GM18907 (cell line): Measurements from ENCODE around the gene DNHD1.

ENCODE experiments used
- ATAC-seq: cut with Tn5 transposase; IDR thresholded peaks from one replicate; pipeline ENCODE4 v1.9.1; 2021; ENCODE audit warnings: mild to moderate bottlenecking, moderate library complexity; ENCODE audit not compliant: unreplicated experiment

Gene DNHD1

GRCh38 chr11:6583584-6583983, 86.5 kb downstream of the DNHD1 start:
- no peak for ATAC-seq

DNA sequence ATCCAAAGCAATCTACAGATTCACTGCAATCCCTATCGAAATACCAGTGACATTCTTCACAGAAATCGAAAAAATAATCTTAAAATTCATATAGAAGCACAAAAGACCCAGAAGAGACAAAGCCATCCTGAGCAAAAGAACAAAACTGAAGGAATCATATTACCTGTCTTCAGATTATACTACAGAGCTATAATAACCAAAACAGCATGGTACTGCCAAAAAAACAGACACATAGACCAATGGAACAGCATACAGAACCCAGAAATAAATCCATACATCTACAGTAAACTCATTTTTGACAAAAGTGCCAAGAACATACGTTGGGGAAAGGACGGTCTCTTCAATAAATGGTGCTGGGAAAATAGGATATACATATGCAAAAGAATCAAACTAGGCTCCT, 87.4 kb downstream of the DNHD1 start:
- no peak for ATAC-seq

- no peak for ATAC-seq
These were observed 89.6 kb downstream of the DNHD1 start for GRCh38 chr11:6586434-6587359.

GRCh38 chr11:6587360-6587953, 90.4 kb downstream of the DNHD1 start:
- no peak for ATAC-seq

DNA sequence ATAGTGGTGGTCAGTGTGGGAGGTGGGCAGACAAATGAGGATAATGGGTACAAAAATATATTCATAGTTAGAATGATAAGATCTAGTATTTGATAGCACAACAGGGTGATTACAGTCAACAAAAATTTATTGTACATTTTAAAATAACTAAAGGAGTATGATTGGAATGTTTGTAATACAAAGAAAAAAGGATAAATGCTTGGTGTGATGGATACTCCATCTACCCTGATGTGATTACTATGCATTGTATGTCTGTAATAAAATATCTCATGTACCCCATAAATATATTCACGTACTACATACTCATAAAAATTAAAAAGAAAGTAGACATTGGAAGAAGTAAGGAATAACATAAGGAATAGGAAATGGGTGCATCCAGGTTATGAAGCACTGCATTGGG, 90.9 kb downstream of the DNHD1 start:
- ATAC-seq: no peak

- ATAC-seq: no peak
These were observed 97.2 kb downstream of the DNHD1 start for GRCh38 chr11:6594142-6594768.

DNA sequence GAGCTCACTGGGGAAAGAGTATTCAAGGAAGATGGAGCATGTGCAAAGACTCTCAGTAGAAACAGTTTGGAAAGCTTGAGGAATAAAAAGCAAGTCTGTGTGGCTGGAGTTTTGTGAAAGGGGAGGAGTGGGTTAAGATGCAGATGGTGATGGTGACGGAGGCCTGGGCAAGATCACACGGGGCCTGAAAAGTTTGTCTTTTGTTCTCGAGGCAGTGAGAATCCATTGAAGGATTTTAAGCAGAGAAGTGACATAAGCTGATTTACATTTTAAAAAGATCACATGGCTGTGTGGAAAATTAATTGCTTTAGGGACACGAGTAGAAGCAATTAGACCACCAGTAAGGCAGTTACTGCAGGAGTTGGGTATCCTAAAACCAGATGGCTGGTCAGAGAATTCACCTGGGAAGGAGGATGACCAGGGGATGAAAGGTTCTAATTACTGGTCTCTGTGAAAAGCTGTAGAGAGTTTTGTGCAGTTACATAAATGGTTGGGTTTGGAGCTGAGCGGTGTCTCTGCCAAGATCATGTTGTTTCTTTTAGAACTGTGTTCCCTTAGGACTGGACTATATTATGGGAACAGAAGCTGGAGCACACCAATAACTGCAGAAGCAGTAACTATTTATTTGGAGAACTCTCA, 99.3 kb downstream of the DNHD1 start:
- no peak for ATAC-seq

DNA sequence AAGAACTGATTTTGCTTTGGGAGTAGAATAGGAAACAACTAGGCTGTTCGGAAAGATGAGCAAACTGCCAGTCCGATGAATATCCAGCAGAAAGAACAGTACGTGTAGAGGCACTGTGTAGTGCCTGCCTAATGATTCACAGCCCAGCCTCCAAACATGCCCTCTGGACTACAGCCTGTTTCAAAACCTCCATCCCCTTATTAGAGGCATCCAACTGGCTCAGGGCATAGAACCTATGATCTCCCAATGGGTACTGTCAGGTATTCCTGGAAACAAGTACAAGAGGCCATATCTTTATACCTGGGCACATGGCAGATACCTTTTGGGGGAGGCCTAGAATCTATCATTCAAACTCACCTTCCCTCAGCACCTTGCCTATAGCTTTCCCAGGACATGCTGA, 101.5 kb downstream of the DNHD1 start:
- ATAC-seq: no peak

GRCh38 chr11:6599449-6599848, 102.4 kb downstream of the DNHD1 start:
- no peak for ATAC-seq

- no peak for ATAC-seq
These were observed 102.9 kb downstream of the DNHD1 start for GRCh38 chr11:6599881-6600390.

DNA sequence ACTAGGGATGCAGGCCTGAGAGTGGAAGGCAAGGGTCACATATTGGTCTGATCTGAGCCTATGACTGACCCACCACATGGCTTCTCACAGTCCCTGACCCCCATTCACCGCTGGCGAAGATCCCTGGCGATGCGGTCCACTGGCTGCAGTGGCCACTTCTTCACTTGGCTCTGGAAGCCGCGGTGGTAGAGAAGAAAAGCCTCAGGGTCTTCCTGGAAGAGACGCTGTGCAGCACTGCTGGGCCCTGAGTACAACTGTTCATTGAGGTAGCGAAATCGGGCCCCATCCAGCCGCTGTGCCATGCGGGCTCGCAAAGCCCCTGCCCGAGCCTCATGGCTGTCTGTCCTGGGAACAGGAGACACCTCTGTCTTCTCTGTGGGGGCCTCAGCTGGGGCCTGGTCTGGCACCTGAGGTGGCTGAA, 104.0 kb downstream of the DNHD1 start:
- no peak for ATAC-seq

GRCh38 chr11:6602096-6602940, 105.2 kb downstream of the DNHD1 start:
- ATAC-seq: no peak

GRCh38 chr11:6603287-6604080, 106.4 kb downstream of the DNHD1 start, which contains the start of the genes ILK and RRP8:
Gene ILK (plus strand): TSS chr11:6603774. CDS start chr11:6604272, 498 bp downstream.
Gene RRP8 (minus strand): TSS chr11:6603616. CDS start chr11:6603502, 114 bp downstream.
- peak; percentile 74 for ATAC-seq

DNA sequence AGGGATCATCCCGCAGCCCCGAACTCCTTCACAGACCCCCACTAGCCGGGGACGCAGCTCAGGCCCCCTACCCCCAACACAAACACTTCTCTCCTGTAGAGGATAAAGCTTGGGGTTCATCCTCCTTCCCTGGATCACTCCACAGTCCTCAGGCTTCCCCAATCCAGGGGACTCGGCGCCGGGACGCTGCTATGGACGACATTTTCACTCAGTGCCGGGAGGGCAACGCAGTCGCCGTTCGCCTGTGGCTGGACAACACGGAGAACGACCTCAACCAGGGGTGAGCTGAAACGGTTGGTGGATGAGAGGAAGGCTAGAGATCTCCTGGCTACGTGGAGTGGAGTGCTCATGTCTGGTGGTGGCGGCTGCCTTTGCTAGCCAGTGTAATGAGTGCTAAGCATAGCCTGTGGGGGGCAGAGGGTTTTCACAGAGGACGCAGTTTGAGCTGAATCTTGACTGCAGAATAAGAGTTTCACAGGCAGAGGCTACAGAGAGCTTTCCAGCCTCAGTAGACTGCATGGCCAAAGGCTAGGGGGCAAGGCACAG, 107.1 kb downstream of the DNHD1 start:
- peak; percentile 41 for ATAC-seq

- ATAC-seq: no peak
These were observed 107.7 kb downstream of the DNHD1 start for GRCh38 chr11:6604790-6605189.

DNA sequence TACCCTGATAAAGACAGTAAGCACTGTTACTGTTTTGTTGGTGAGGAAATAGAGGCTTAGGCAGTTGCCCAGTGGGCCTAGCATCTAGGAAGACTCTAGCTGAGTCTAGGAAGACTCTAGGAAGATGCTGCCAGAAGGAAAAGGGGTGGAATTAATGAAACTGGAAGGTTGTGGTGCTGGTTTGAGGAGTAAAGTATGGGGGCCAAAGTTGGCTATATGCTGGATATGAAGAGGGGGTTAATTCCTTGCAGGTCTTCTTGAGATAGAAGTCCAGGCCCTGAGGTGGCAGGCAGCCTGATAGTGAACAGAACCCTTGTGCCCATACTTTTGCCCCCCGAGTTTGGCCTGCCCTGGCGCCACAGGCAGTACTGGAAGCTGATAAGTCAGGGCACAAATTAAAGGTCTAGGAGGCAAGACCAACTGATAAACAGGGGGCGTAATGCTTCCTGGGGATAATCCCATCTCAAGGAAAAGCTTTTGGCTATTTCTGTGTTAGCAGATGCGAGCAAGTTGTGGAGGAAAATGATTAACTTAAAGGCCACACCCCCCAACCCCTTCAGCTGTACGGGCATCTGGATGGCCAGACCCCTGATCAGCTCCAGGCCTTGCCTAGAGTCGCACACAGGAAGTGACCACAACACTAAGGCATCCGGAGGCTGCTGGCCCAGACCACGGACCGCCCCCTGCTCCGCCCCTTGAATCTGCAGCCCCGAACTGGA, 109.5 kb downstream of the DNHD1 start:
- ATAC-seq: peak; percentile 53

DNA sequence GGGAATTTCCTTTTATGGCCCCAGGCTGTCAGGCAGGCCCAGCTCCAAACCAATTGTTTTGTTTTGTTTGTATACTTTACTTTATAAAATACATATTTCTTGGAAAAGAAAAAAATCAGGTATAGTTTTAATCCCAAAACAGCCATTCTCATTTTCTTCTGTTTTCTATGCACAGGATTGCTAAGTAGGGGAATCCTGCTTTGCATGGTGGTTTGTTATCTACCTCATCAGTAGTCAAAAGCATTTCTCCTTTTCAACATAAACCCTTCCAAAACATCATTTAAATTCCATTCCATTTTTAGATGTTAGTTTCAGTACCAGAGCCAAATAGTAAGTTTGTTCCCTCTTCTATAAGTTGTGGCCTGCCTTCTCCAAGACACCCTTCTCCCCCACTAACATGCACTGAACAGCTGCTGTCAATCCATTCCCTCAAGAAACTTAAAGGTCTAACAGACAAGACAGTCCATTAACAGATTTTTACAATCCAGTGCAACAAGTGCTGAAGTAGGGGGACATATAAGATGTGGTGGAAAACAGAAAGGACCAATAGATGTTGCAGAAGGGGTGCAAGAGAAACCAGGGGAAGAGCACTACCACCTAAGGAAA, 110.2 kb downstream of the DNHD1 start:
- no peak for ATAC-seq

DNA sequence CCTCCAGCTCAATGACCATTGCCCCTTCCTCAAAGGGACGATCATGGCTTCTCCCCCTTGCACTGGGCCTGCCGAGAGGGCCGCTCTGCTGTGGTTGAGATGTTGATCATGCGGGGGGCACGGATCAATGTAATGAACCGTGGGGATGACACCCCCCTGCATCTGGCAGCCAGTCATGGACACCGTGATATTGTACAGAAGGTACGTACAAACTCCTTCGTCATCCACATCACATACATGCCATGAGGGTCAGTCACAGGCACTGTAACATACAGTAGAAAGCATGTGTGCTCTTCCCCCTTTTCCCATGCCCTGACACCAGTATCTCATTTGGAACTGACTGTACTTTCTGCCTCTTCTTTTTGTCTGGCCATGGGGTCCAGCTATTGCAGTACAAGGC, 110.9 kb downstream of the DNHD1 start:
- ATAC-seq: no peak
